ENCODE data around the gene THSD8. TPM values are rescaled to one million over a fixed set of nuclear protein-coding genes. Genes with fewer than 3 reads are reported as not detected.

Gene THSD8
- total and polyA plus RNA-seq, 10 donors, result 1.1 to 9.1 (median 4.8) TPM; not detected in 3

- no peak for TF ChIP-seq POLR2A (IDR thresholded peaks at IDR 0.05)
- peak; percentile 19 to 78 (median 65) for TF ChIP-seq POLR2AphosphoS5 (IDR thresholded peaks at IDR 0.05)
- peak; percentile 97 to 100 (median 99) for TF ChIP-seq CTCF (IDR thresholded peaks at IDR 0.05 in 8 of 11, conservative IDR thresholded peaks at IDR 0.05 in 3 of 11)
- peaks cover 3 to 84% (median 23%) of the 10 kb centered on the region in 7 donors for H3K27me3 ChIP-seq (replicated peaks in 1 of 7)
- no peak overlapping the region for H3K27ac ChIP-seq
- peak overlapping the region in 4 of 8 donors; percentile 8 to 56 (median 14) for H3K4me3 ChIP-seq
- intact Hi-C loops (cut with DNase I; ENCODE audit: low total_unique reads), result loop anchor here (5.0 kb wide), 1 partner anchor 85 kb away; no protein-coding TSS in a partner anchor
- H3K36me3 ChIP-seq, result no peaks in the 10 kb centered on the region
- no peaks in the 10 kb centered on the region for H3K9me3 ChIP-seq
- WGBS, 5 donors, result 10 to 16% (median 12%) methylated on average over 48 to 69 of the region's 69 CpGs
- peaks cover 5 to 11% (median 10%) of the 10 kb centered on the region in 6 donors for H3K4me1 ChIP-seq
- peak; percentile 96 for DNase-seq
Measured at GRCh38 chr19:12847159-12848139, 45.6 kb downstream of the THSD8 start.

Small RNA genes within 50 kb of the gene (microRNA-seq; reads per million reads assigned to microRNA genes)
- gene MIR5684 (0 reads per million in 3 donors), gene MIR6794 (0 to 0.35 (median 0) reads per million in 3 donors)

Small RNA genes within 50 kb of the gene (small RNA-seq; reads per million reads assigned to genes)
- gene MIR5684 (0 reads per million in 4 donors), gene MIR6794 (0 reads per million in 4 donors)

Other genes starting within 250 kb of the THSD8 start
- gene ZNF490, start 191.3 kb upstream of the THSD8 start, total RNA-seq, result 10 to 100 TPM; 11.6 to 21.7 (median 15.4) TPM
- gene ZNF490, start 191.3 kb upstream of the THSD8 start, polyA plus RNA-seq, result 1 to 10 TPM in 1 of 3 donors, under 1 TPM in 2; 0.77 to 1.1 (median 0.93) TPM
- gene ZNF791, start 191.1 kb upstream of the THSD8 start, total RNA-seq, result 10 to 100 TPM; 27.8 to 64.9 (median 33.4) TPM
- gene ZNF791, start 191.1 kb upstream of the THSD8 start, polyA plus RNA-seq, result 10 to 100 TPM in 1 of 3 donors, 1 to 10 TPM in 2; 6.8 to 11.1 (median 7.3) TPM
- gene MAN2B1, start 135.3 kb upstream of the THSD8 start, total RNA-seq, result 100 to 1,000 TPM; 145 to 288 (median 218) TPM
- gene MAN2B1, start 135.3 kb upstream of the THSD8 start, polyA plus RNA-seq, result 100 to 1,000 TPM in 1 of 3 donors, 10 to 100 TPM in 2; 50.6 to 122 (median 83.3) TPM
- gene WDR83, start 135.3 kb upstream of the THSD8 start, total RNA-seq, result 10 to 100 TPM in 6 of 7 donors, 1 to 10 TPM in 1; 6.4 to 15.7 (median 12.9) TPM
- 10 to 100 TPM; 17.0 to 19.5 (median 19.0) TPM for gene WDR83, start 135.3 kb upstream of the THSD8 start, polyA plus RNA-seq
- 100 to 1,000 TPM in 3 of 7 donors, 10 to 100 TPM in 4; 86.8 to 158 (median 96.0) TPM for gene DHPS, start 120.2 kb upstream of the THSD8 start, total RNA-seq
- 10 to 100 TPM; 55.1 to 76.6 (median 59.3) TPM for gene DHPS, start 120.2 kb upstream of the THSD8 start, polyA plus RNA-seq
- not detected for gene GNG14, start 114.1 kb upstream of the THSD8 start, total RNA-seq
- not detected for gene GNG14, start 114.1 kb upstream of the THSD8 start, polyA plus RNA-seq
- 1 to 10 TPM; 1.7 to 5.3 (median 3.8) TPM for gene FBXW9, start 105.4 kb upstream of the THSD8 start, total RNA-seq
- gene FBXW9, start 105.4 kb upstream of the THSD8 start, polyA plus RNA-seq, result 1 to 10 TPM; 4.8 to 7.4 (median 5.2) TPM
- gene TNPO2, start 78.1 kb upstream of the THSD8 start, total RNA-seq, result 10 to 100 TPM; 47.5 to 83.6 (median 61.5) TPM
- gene TNPO2, start 78.1 kb upstream of the THSD8 start, polyA plus RNA-seq, result 10 to 100 TPM; 15.8 to 30.4 (median 22.9) TPM
- gene TRIR, start 67.4 kb upstream of the THSD8 start, total RNA-seq, result 100 to 1,000 TPM; 127 to 225 (median 150) TPM
- gene TRIR, start 67.4 kb upstream of the THSD8 start, polyA plus RNA-seq, result 100 to 1,000 TPM; 346 to 403 (median 386) TPM
- gene GET3, start 64.6 kb upstream of the THSD8 start, total RNA-seq, result 10 to 100 TPM; 32.7 to 50.7 (median 38.4) TPM
- gene GET3, start 64.6 kb upstream of the THSD8 start, polyA plus RNA-seq, result 10 to 100 TPM; 35.4 to 68.0 (median 52.8) TPM
- gene BEST2, start 50.3 kb upstream of the THSD8 start, total RNA-seq, result not detected
- not detected for gene BEST2, start 50.3 kb upstream of the THSD8 start, polyA plus RNA-seq
- gene HOOK2, start 26.5 kb upstream of the THSD8 start, total RNA-seq, result 10 to 100 TPM; 14.8 to 27.4 (median 25.2) TPM
- gene HOOK2, start 26.5 kb upstream of the THSD8 start, polyA plus RNA-seq, result 10 to 100 TPM in 2 of 3 donors, 1 to 10 TPM in 1; 7.1 to 24.3 (median 20.5) TPM
- gene JUNB, start 10.6 kb upstream of the THSD8 start, total RNA-seq, result 100 to 1,000 TPM; 102 to 363 (median 189) TPM
- 100 to 1,000 TPM in 1 of 3 donors, 10 to 100 TPM in 2; 57.5 to 118 (median 64.0) TPM for gene JUNB, start 10.6 kb upstream of the THSD8 start, polyA plus RNA-seq
- gene PRDX2, start 269 bp upstream of the THSD8 start, total RNA-seq, result 100 to 1,000 TPM in 6 of 7 donors, 10 to 100 TPM in 1; 97.9 to 203 (median 140) TPM
- gene PRDX2, start 269 bp upstream of the THSD8 start, polyA plus RNA-seq, result 100 to 1,000 TPM in 2 of 3 donors, 10 to 100 TPM in 1; 78.3 to 123 (median 108) TPM
- gene RNASEH2A, start 4.5 kb downstream of the THSD8 start, total RNA-seq, result 10 to 100 TPM in 6 of 7 donors, 1 to 10 TPM in 1; 9.8 to 15.9 (median 11.7) TPM
- 10 to 100 TPM in 2 of 3 donors, 1 to 10 TPM in 1; 4.4 to 12.2 (median 11.4) TPM for gene RNASEH2A, start 4.5 kb downstream of the THSD8 start, polyA plus RNA-seq
- not detected for gene RTBDN, start 32.5 kb downstream of the THSD8 start, total RNA-seq
- not detected for gene RTBDN, start 32.5 kb downstream of the THSD8 start, polyA plus RNA-seq
- gene MAST1, start 36.4 kb downstream of the THSD8 start, total RNA-seq, result under 1 TPM in 6 of 7 donors, not detected in 1; 0.23 to 0.65 (median 0.33) TPM
- gene MAST1, start 36.4 kb downstream of the THSD8 start, polyA plus RNA-seq, result under 1 TPM in 2 of 3 donors, not detected in 1; 0.12 to 0.32 TPM
- 10 to 100 TPM; 20.4 to 36.1 (median 24.4) TPM for gene DNASE2, start 79.4 kb downstream of the THSD8 start, total RNA-seq
- gene DNASE2, start 79.4 kb downstream of the THSD8 start, polyA plus RNA-seq, result 10 to 100 TPM; 19.5 to 33.9 (median 28.1) TPM
- 10 to 100 TPM in 1 of 7 donors, 1 to 10 TPM in 3, under 1 TPM in 2, not detected in 1; 0.44 to 13.0 (median 2.7) TPM for gene KLF1, start 85.1 kb downstream of the THSD8 start, total RNA-seq
- gene KLF1, start 85.1 kb downstream of the THSD8 start, polyA plus RNA-seq, result under 1 TPM; 0.13 to 0.67 (median 0.33) TPM
- 10 to 100 TPM; 19.0 to 48.4 (median 29.3) TPM for gene GCDH, start 89.1 kb downstream of the THSD8 start, total RNA-seq
- gene GCDH, start 89.1 kb downstream of the THSD8 start, polyA plus RNA-seq, result 10 to 100 TPM; 16.3 to 29.4 (median 20.1) TPM
- under 1 TPM in 1 of 7 donors, not detected in 6; 0.74 TPM for gene SYCE2, start 117.2 kb downstream of the THSD8 start, total RNA-seq
- gene SYCE2, start 117.2 kb downstream of the THSD8 start, polyA plus RNA-seq, result under 1 TPM; 0.29 to 0.85 (median 0.30) TPM
- 10 to 100 TPM; 32.8 to 49.9 (median 42.2) TPM for gene FARSA, start 131.6 kb downstream of the THSD8 start, total RNA-seq
- 10 to 100 TPM; 25.1 to 55.4 (median 36.3) TPM for gene FARSA, start 131.6 kb downstream of the THSD8 start, polyA plus RNA-seq
- gene CALR, start 136.5 kb downstream of the THSD8 start, total RNA-seq, result 100 to 1,000 TPM; 306 to 828 (median 571) TPM
- gene CALR, start 136.5 kb downstream of the THSD8 start, polyA plus RNA-seq, result 100 to 1,000 TPM; 150 to 194 (median 193) TPM
- 100 to 1,000 TPM in 1 of 7 donors, 10 to 100 TPM in 6; 80.4 to 109 (median 90.8) TPM for gene RAD23A, start 143.8 kb downstream of the THSD8 start, total RNA-seq
- gene RAD23A, start 143.8 kb downstream of the THSD8 start, polyA plus RNA-seq, result 100 to 1,000 TPM in 2 of 3 donors, 10 to 100 TPM in 1; 88.6 to 134 (median 115) TPM
- 10 to 100 TPM; 12.8 to 33.4 (median 15.8) TPM for gene GADD45GIP1, start 155.2 kb downstream of the THSD8 start, total RNA-seq
- gene GADD45GIP1, start 155.2 kb downstream of the THSD8 start, polyA plus RNA-seq, result 10 to 100 TPM; 39.7 to 47.9 (median 40.8) TPM
- gene DAND5, start 167.5 kb downstream of the THSD8 start, total RNA-seq, result not detected
- not detected for gene DAND5, start 167.5 kb downstream of the THSD8 start, polyA plus RNA-seq
- 10 to 100 TPM; 12.3 to 41.4 (median 26.7) TPM for gene NFIX, start 193.4 kb downstream of the THSD8 start, total RNA-seq
- 1 to 10 TPM; 1.1 to 7.7 (median 1.5) TPM for gene NFIX, start 193.4 kb downstream of the THSD8 start, polyA plus RNA-seq